HepG2 (cell line): Measurements from ENCODE around the gene OAF.

ENCODE experiments used
- HDAC1 ChIP-seq: sonication (generic); formaldehyde crosslinking; IDR thresholded peaks from 2 replicates; pipeline ENCODE4 v1.5.1; 2020; ENCODE audit warnings: mild to moderate bottlenecking, missing genetic modification reagents
- KAT7 ChIP-seq: IDR thresholded peaks from 2 replicates; pipeline ENCODE4 v1.6.1; 2018; ENCODE audit warnings: borderline replicate concordance, missing compliant biosample characterization
- KLF11 ChIP-seq: IDR thresholded peaks from 2 replicates; pipeline ENCODE4 v1.6.1; 2016; ENCODE audit warnings: missing compliant biosample characterization
- NFRKB ChIP-seq: fragments of 450-650 bp; IDR thresholded peaks from 2 replicates; pipeline ENCODE4 v1.6.1; 2017
- NKX3-1 ChIP-seq: sonication (generic); formaldehyde crosslinking; IDR thresholded peaks from 2 replicates; pipeline ENCODE4 v1.5.0; 2020; ENCODE audit warnings: missing genetic modification reagents
- NR2F2 ChIP-seq: IDR thresholded peaks from 2 replicates; pipeline ENCODE4 v1.6.1; 2012; ENCODE audit warnings: low read depth, inconsistent platforms, borderline replicate concordance
- PAWR ChIP-seq: sonication (generic); formaldehyde crosslinking; IDR thresholded peaks from 2 replicates; pipeline ENCODE4 v1.4.0; 2020; ENCODE audit warnings: missing genetic modification reagents, mild to moderate bottlenecking, borderline replicate concordance
- RAD21 ChIP-seq: fragments of 450-650 bp; formaldehyde crosslinking; IDR thresholded peaks from 2 replicates; pipeline ENCODE4 v1.5.0; 2020; ENCODE audit warnings: mild to moderate bottlenecking
- TARDBP ChIP-seq: sonication (generic); formaldehyde crosslinking; IDR thresholded peaks from 2 replicates; pipeline ENCODE4 v1.8.0; 2022; ENCODE audit warnings: mild to moderate bottlenecking, missing genetic modification reagents
- ZNF234 ChIP-seq: sonication (generic); formaldehyde crosslinking; conservative IDR thresholded peaks from 2 replicates; pipeline ENCODE4 v1.5.1; 2020; ENCODE audit warnings: mild to moderate bottlenecking, missing genetic modification reagents
- ZNF562 ChIP-seq: sonication (generic); formaldehyde crosslinking; IDR thresholded peaks from 2 replicates; pipeline ENCODE4 v1.8.0; 2022; ENCODE audit warnings: missing genetic modification reagents, borderline replicate concordance
- TF ChIP-seq, protein P1 (sequence below): sonication (generic); formaldehyde crosslinking; IDR thresholded peaks from 2 replicates; pipeline ENCODE4 v1.5.0; 2020; ENCODE audit warnings: mild to moderate bottlenecking, missing genetic modification reagents, moderate library complexity

GRCh38 chr11:120255519-120255866 is 44.7 kb downstream of the OAF start:
- TF ChIP-seq ZNF234 (CRISPR knock-in tag) = no peak
- TF ChIP-seq PAWR = no peak
- no peak for TF ChIP-seq NKX3-1 (CRISPR knock-in tag)
- TF ChIP-seq, protein P1, sequence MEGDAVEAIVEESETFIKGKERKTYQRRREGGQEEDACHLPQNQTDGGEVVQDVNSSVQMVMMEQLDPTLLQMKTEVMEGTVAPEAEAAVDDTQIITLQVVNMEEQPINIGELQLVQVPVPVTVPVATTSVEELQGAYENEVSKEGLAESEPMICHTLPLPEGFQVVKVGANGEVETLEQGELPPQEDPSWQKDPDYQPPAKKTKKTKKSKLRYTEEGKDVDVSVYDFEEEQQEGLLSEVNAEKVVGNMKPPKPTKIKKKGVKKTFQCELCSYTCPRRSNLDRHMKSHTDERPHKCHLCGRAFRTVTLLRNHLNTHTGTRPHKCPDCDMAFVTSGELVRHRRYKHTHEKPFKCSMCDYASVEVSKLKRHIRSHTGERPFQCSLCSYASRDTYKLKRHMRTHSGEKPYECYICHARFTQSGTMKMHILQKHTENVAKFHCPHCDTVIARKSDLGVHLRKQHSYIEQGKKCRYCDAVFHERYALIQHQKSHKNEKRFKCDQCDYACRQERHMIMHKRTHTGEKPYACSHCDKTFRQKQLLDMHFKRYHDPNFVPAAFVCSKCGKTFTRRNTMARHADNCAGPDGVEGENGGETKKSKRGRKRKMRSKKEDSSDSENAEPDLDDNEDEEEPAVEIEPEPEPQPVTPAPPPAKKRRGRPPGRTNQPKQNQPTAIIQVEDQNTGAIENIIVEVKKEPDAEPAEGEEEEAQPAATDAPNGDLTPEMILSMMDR (CRISPR knock-in tag) = no peak
- TF ChIP-seq KAT7 (CRISPR knock-in tag) = no peak
- TF ChIP-seq NFRKB = no peak
- no peak for TF ChIP-seq RAD21
- no peak for TF ChIP-seq HDAC1
- no peak for TF ChIP-seq ZNF562 (CRISPR knock-in tag)
- TF ChIP-seq TARDBP (CRISPR knock-in tag) = no peak
- no peak for TF ChIP-seq KLF11
- TF ChIP-seq NR2F2 = no peak
